HCT116 (cell line): ENCODE data around the gene ADNP.

Experiments used
- ATF3 ChIP-seq: IDR thresholded peaks from 2 replicates; pipeline ENCODE4 v1.6.1; 2012
- CBX3 ChIP-seq: IDR thresholded peaks from 2 replicates; pipeline ENCODE4 v1.6.1; 2012; ENCODE audit warnings: low read depth
- CTCF ChIP-seq, 3 experiments: fragments of 200-600 bp in 1 of 3; sonication (generic) in 1 of 3; IDR thresholded peaks in 2 of 3; conservative IDR thresholded peaks in 1 of 3; 2 replicates each; pipeline ENCODE4 v1.5.1; 2012 to 2017; ENCODE audit warnings: low read depth in 2 of 3, low read length in 2 of 3, antibody characterized with exemption in 1 of 3, borderline replicate concordance in 1 of 3, control low read depth in 1 of 3, mild to moderate bottlenecking in 1 of 3, mixed read lengths in 1 of 3, mixed run types in 1 of 3, moderate library complexity in 1 of 3; ENCODE audit not compliant: insufficient read depth in 1 of 3
- ELF1 ChIP-seq: IDR thresholded peaks from 2 replicates; pipeline ENCODE4 v1.6.1; 2012; ENCODE audit warnings: low read depth, borderline replicate concordance
- EZH2 ChIP-seq: fragments of 200-600 bp; sonication (generic); IDR thresholded peaks from 2 replicates; pipeline ENCODE4 v1.6.1; 2017; ENCODE audit warnings: antibody characterized with exemption, mixed run types
- EZH2phosphoT487 ChIP-seq: fragments of 200-600 bp; IDR thresholded peaks from 2 replicates; pipeline ENCODE4 v1.6.1; 2018; ENCODE audit warnings: antibody characterized with exemption, borderline replicate concordance
- POLR2AphosphoS5 ChIP-seq: IDR thresholded peaks from 2 replicates; pipeline ENCODE4 v1.6.1; 2011; ENCODE audit warnings: mild to moderate bottlenecking, low read depth, low read length, moderate library complexity
- REST ChIP-seq: IDR thresholded peaks from 2 replicates; pipeline ENCODE4 v1.6.1; 2012; ENCODE audit warnings: low read depth
- ZBTB33 ChIP-seq: IDR thresholded peaks from 2 replicates; pipeline ENCODE4 v1.6.1; 2011; ENCODE audit warnings: mild to moderate bottlenecking, low read length, moderate library complexity; ENCODE audit not compliant: insufficient replicate concordance; ENCODE audit errors: extremely low read depth
- ZNF274 ChIP-seq: fragments of 200-500 bp; sonication (Bioruptor generic); IDR thresholded peaks from 2 replicates; pipeline ENCODE4 v1.6.1; 2014; ENCODE audit warnings: mild to moderate bottlenecking, low read depth, low read length, inconsistent platforms

- TF ChIP-seq ZNF274 (no peak), ELF1 (peak; percentile 67), CTCF (IDR thresholded peaks at IDR 0.05 in 2 of 3, conservative IDR thresholded peaks at IDR 0.05 in 1 of 3; ENCODE audit: borderline replicate concordance in 1 of 3, insufficient read depth in 1 of 3, low read depth in 2 of 3, low read length in 2 of 3) (no peak), ZBTB33 (no peak), POLR2AphosphoS5 (peak; percentile 66), REST (no peak), ATF3 (no peak), CBX3 (no peak), EZH2phosphoT487 (no peak), EZH2 (no peak)
Measured at GRCh38 chr20:50958615-50959542, 27.6 kb upstream of the ADNP start, which contains the start of gene MOCS3.
